SHP77 treated with DMSO at 0.1 percent for 48 hours (cell line): ENCODE data around the gene FRMD3.

Experiments
- DNase-seq: peaks from one replicate; lab custom pipeline; 2025; lab: John Stamatoyannopoulos, UW

The FRMD3 gene

DNA sequence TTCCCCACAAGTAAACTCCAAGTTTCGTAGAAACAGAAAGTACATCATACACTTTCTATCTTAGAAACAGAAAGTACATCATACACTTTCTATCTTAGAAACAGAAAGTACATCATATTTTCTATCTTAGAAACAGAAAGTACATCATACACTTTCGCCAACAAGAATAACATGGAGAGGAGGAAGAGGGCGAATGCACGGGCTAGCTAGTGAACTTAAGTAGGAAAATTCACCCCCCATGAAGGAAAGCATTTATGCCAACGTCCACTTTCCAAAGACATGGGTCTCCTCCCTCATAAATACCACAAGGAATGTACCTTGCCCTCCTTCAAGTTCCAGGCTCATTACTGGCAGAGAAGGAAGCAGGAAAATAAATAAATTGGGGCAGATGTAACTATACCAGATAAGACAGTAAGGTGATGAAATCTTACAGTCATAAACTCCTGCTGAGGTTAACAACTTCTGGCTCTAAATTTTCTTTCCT lies 64.7 kb downstream of the FRMD3 start:
- no peak for DNase-seq

DNA sequence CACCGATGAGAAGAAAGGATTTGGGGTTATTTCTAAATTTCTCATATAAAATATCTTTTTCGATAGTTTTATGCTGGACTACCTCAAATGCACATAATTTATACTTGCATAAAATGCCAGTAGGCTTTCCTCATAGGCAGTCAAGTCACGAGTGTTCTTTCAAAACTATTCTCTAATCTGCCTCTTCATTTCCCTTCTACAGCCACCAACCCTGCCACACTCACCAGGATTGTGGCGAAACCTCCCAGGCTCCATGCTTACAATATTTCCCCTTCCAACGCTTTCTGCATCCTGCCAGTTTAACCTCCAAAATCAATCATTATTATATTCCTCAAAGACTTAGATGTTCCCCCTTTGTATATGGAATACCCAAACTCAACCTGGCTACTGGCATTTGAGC lies 65.4 kb downstream of the FRMD3 start:
- DNase-seq: no peak

DNA sequence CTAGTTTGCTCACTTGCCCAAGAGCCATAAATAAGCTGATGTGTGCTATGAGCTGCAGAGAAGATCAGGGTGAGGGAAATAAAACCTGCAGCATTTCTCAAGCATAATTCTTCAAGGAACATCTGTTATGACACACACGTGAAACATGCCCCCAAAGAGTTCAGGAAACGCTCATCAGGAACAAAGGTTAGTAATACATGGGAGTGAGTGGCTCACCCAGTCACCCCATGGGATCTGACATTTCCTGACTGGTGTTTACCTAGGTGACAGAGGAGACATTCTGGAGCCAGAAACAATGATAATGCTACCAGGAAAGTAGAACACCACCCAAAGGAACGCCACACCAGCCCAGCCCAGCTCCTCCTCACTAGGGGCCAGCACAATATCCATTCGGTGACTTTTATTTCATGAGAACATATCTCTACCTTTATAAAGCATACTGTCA lies 66.0 kb downstream of the FRMD3 start:
- no peak for DNase-seq

DNA sequence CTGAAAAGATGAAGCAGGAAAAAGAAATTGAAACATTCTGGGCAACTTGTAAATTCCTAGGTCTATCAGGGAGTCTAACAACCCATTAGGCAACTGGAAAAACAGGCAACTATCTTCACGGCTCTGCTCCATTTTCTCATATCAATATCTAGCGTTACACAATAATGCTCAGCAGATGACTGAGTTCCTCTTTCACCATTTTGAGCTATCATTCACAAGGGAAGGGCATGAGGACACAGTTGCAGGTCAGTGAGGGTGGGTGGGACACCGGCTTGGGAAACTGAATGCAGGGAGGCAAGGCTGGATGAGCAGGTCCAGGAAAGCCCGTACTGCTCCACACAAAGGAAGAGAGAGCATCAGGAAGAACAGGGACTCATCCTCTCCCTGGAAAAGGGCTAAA lies 67.0 kb downstream of the FRMD3 start:
- DNase-seq: no peak

DNA sequence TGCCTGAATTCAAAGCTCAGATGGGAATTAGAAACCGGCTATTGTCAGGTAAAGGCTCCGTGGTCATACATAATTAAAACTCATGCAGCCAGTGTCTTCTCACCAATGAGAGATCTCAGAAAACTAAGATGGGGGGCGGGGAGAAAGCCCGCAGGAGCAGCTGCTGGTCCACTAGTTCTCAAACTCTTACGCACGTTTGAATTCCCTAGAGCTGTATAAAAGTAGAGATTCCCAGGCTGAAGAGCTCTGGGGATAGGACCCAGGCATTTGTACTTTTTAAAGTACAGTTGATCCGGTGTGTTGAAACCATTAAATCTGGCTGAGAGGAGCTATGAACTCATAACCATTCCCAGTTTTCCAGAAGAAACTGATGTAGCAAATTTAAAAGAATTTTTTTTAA lies 68.5 kb downstream of the FRMD3 start:
- DNase-seq: no peak

DNA sequence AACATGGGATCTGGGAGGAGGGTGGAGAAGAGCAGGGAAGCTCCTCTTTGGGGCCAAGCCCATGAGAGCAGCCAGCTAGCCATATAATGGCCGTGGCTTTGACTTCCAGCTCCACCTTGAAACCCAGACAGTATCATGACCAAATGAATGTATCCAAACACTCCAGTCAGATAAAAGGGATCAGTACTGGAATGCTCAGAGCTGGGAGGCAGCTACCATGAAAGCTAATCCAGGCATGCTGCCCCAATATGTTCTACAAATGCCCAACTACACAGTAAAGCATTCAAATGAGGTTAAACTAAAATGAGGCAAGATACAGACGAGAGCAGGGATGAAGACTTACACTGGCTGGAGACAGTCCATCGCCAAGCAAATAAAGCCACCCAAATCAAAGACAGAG lies 69.4 kb downstream of the FRMD3 start:
- no peak for DNase-seq

DNA sequence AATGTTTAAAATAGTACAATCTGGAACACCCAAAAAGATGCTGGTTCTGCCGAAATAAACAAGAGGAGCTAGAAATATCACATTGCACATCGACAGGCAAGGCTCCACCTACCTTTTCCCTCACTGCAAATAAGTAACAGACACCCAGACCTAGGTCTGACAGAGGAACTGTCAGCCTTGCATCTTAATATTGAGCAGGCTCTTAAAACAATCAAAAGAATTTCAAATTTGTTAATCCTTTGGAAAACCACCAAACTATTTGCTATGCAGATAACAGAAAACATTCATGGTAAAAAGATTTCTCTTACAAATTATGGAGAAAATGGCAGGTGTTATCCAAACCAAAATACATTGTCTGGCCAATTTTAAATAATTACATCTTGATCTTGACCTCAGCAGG lies 71.3 kb downstream of the FRMD3 start:
- DNase-seq: no peak

DNA sequence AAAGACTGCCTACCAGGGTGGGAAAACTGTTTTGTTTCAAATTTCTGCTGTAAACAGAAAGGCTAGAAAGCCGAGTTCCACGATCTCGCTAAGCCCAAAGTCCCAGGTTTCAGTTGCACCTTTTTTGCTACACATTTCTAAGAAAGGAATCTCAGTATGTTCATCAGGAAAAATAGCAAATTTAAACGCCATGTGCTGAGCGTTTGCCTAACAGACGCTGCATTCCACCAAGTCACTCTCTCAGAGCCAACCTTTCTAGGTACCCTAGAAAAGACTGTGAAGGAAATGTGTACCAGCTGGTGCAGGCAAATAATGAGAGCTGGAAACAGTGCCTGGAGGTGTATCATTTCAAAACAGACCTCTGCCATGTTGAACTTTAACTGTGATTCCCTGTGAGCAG lies 71.8 kb downstream of the FRMD3 start:
- DNase-seq: no peak

DNA sequence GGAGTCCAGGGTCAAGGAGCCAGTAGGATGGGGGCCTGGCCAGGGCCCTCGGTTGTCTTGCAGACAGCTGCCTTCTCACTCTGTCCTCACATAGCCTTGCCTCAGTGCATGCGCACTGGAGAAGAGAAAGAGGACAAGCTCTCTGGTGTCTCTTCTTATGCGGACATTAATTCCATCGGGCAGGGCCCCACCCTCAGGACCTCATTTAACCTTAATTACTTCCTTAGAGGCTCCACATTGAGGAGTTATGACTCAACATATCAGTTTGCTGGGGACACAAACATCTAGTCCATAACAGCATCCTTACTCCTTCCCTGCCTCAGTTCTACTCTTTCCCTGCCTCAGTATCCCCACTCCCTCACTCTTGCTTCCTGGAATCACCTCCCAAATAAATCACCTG lies 78.4 kb downstream of the FRMD3 start:
- no peak for DNase-seq

DNA sequence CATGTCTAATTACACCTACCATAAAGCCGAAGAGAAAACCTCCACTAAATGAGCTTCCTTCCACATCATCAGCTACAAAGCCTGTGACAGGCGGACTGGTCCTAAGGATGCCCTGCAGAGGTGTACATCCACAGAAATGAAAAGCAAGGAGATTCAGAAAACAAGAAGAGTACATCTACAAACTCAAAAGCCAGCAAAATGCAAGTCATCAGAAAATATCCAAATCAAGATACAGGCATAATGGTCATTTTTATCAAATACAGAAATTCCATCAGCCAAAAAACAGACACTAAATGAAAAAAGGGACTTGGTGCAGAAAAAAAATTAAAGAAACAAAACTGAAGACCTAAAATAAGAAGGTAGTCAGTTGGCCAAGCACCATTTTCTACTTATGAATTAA lies 79.7 kb downstream of the FRMD3 start:
- DNase-seq: no peak

DNA sequence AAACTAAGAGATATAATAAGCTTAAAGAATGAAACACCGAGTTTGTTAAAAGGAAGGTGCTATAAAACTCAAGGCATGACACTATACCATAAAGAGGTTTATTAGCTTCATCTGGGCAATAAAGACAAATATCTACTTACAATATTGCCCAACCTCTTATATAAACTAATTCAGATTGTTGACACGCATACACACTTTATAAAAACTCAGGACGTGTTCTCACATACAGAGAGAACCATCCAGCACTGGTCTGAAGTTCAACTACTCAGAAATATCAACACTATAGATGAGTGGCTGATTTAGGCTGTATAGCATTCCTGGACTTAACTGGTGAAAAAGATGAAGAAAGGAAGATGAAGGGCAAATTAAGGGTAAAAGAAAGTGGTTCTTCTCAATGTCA lies 81.2 kb downstream of the FRMD3 start:
- no peak for DNase-seq

DNA sequence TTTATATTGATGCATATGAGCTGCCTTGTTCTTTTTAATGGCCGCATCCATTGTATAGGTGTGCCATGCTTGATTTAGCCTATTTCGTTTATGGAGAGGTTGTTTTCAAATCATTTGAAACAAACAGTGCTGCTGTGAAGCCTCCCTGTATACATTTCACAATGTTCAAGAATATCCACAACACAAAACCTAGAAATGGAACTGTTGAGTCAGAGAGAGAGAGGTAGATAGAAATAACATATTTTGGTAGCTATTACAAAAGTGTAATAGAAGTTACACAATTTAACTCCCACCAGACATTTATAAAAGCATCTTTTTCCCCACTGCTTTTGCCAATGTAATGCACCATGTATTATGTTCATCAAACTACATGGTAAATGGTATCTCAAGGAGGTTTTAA lies 82.0 kb downstream of the FRMD3 start:
- no peak for DNase-seq

DNA sequence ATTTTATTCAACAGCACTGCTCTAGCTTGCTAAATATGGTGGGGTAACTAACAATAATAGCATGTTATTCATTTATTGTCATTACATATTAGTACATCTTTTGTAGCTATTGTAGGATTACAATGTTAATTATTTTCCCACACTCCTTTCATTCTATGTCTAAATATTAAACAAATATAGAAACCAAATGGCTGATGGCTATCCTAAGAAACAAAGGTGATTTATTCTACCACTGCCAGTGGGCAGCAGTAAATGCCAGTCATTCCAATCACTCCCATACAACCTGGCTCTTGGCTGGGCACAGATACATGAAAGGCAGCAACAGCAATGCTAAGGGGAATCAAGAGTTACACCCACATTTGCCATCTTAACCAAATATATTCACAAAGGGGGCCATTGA lies 84.1 kb downstream of the FRMD3 start:
- DNase-seq: no peak

DNA sequence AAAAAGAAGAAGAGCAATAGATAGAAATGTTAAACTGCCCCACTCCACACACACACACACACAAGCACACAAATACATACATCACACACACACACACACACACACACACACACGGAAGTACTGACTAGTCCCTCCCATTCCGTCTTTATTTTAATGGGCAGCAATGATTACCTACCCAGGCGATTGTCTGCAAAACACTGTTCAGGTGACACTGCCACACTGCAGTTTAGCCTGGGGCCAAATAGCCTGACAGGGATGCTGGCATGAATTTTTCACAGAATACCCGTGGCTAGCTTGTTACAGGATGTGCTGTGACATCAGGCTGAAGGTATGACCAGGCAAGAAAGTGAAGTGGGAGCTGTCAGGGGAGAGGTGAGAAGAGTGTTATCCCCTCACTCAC lies 86.9 kb downstream of the FRMD3 start:
- no peak for DNase-seq

DNA sequence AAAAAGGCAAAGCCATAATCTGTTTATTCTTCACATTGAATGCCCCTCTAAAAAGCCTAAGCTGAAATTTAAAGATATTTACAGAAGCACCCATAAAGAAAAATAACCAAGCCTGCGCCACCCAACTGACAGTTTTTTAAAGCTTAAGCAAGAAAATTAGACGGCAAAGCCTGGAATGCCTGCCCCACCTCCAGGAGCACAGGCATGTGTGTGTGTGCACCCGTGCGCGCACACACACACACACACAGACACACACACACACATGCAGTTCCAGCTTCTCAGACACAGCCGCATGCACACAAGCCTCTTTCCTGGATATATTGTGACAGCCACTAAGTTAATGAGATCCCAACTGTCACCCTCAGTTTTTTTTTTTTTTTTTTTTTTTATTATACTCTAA lies 88.2 kb downstream of the FRMD3 start:
- no peak for DNase-seq

DNA sequence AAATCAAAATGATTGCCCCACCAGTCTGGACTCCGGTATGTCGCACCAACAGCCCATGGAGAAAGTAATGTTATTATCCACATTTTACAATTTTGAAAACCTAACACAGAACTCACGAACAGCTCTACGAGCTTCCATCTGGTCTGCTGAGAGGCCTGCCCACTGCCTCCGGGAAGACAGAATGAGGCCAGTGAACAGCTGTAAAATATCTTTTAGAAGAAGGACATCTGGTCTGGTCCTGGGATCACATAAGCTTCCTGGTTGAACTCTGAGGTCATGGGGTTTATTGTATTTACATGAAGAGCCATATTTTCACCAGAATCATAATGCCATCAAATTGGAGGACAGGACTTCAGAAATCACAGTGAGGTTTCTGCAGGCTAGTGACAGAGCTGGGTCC lies 89.0 kb downstream of the FRMD3 start:
- no peak for DNase-seq

DNA sequence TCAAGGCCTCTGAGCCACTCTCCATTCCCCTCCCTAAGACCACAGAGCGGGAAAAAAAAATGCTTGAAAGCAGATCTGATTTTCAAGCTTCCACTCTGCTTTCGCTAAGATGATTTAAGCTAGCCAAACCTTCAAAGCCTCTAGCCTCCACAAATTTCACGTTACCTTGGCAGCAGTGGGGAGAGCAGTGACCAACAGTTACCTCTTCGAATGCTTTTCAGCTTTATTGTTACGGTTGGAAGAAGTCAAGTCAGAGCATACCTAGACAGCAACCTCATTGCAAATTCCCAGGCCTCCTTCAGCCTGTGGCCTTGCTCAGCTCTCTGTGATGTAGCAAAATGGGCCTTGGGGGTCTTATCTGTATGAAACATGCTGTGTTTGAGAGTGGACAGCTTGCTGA lies 89.6 kb downstream of the FRMD3 start:
- DNase-seq: no peak

DNA sequence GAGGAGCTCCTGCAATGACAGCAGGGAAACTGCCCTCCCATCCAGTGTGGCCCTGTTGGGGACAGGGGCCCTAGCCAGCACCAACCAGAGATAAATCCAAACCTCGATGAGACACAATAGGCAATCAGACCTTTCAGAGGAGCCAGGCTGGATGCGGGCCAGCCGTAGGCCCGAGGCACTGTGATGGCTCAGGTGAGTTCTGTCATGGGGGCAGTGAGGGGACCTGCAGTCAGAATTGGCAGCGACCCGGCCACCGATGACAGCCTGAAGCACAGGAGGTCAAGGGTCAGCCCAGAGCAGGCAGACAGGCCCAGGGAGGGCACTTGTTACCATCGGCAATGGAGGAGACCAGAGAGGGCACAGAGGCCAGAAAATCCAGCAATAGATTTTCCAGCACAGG lies 90.8 kb downstream of the FRMD3 start:
- DNase-seq: no peak

DNA sequence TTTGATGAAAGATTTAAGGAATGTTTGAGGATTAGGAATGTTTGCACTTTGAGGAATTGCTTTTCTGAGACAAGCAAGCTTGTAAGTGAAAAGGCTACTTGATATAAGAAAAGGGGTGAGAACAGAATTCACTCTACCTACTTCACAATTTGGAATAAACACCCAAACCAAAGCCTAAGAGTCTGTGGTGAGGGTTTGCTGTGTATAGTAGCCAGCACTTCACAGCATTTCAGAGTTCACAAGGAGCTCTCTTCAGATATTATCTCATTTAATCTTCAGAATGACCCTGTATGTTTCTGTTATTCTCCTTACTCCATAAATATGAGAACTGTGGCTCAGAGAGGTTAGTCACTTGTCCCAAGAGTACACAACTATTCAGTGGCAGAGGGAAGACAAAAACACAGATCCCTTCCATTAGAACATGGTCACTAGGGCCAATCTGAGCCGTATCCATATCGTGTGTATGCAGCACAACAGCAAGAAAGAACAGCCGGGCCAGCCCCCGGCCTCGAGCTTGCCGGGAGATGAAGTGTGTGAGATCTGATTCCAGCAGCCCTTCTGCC lies 92.4 kb downstream of the FRMD3 start:
- no peak for DNase-seq

DNA sequence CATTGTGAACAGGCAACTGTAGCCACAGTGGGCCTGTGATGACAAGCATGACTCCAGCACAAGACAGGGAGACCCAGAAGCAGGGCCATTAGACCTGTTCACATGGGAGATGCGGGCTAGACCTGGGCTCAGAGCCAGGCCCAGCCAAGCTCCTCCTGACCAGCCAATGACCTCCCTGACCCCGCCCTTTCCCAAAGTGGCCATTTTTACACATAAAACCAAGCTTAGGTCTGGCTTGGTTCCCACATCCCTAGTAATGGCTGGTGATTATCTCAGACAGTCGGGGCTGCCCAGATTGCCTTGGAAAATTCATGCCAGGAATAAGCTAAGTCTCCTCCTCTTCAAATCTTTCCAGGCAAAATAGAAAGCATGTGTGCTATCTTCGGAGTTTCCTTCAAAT lies 94.1 kb downstream of the FRMD3 start:
- DNase-seq: no peak

DNA sequence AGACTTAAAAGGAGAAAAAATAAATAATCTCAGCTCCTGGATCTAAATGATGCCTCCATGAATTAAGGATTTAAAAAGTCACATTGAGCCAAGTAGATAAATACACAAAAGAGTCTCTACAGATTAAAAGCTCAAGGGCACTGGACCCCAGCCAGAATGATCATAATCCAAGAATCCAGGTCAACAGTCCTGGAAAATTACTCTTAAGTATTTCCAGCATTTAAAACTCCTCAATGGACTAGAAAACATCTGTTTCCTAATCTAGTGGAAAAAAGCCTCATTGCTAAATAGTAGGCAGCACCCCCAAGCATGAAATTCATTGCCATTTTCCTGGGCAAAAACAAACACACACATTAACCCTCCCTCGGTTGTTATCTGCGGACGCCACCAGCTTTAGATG lies 96.8 kb downstream of the FRMD3 start:
- DNase-seq: no peak

DNA sequence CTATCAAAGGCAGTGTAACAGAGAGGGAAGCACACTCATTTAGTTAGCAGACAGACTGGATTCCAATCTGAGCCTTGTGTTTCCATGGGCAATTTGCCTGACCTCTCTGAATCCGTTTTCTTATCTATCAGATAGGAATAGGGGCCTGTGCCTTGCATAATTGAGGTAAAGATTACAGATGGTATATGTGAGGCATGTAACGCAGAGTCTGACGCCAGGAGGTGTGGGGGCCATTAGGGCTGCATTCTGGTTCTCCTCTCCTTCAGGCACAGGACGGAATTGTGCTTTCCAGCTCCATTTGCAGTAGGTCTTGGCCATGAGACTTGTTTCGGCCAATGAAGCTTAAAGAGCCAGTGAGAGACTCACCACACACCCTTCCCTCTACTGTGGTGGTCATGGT lies 97.6 kb downstream of the FRMD3 start:
- no peak for DNase-seq

DNA sequence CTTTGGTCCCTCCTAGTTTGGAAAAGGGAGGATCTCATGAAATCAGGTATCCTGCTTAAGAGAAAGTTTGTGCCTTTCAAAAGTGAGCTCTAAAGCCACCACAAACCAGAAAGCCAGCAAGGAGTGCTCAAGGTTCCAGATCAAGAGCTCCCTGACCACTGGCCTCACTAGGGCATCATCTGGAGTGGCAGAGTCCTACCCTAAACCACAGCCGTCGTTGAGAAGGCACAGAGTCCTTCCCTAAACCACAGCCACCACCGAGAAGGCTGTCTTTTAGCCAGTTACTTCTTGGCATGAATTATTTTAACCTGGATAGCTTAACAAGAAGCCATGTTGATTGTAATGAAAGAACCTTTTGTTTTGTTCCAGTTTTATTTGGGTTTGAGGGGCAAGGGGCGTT lies 102.9 kb downstream of the FRMD3 start:
- DNase-seq: no peak

DNA sequence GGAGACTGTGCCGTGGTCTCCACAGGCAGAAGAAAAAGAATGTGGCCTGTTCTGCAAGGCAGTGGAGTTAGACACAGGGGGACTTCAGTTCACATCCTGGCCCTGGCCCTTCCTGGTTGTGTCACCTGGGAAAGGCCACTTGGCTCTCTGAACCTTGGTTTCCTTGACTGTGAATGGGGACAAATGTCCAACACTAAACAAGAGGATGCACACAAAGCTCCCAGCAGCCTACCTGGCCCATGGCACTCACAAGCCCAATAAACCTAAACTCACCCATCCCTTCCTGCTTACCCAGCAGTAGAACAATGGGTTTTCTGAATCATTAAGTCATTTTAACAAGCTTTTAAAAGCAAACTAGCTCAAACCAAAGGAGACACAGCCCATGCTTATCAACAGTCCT lies 103.9 kb downstream of the FRMD3 start:
- DNase-seq: no peak

DNA sequence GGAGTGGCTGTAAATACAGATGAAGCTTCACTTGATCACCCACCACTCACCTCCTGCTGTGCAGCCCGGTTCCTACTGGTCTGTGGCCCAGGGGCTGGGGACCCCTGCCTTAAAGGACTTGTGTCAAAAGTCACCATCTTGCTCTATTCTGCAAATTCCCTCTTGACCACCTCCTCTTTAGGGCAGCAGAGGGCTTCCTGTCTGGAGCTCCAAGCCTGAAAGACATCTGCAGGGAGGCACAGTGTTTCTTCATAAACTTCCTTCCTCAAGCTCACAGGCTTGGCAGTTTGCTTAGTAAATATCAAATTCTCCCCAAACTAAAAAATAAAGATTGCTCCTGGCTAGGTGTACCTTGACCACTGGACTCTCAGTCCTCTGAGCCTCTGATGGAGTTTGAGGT lies 104.4 kb downstream of the FRMD3 start:
- DNase-seq: no peak
